Liver (tissue), 3 donors: Measurements from ENCODE around the gene KAZN.

Experiments used
- ATF3 ChIP-seq: IDR thresholded peaks from 2 replicates; pipeline ENCODE4 v1.6.1; 2016; ENCODE audit warnings: antibody characterized with exemption
- CTCF ChIP-seq: fragments of 150-350 bp; IDR thresholded peaks from 2 replicates; pipeline ENCODE4 v1.5.1; 2017; ENCODE audit warnings: improper control_type of control experiment, low read depth, low read length; ENCODE audit not compliant: missing input control
- EGR1 ChIP-seq, 2 donors: IDR thresholded peaks; 2 replicates each; pipeline ENCODE4 v1.6.1; 2016 to 2018; ENCODE audit warnings: antibody characterized with exemption in 2 of 2, low read depth in 2 of 2
- YY1 ChIP-seq: IDR thresholded peaks from 2 replicates; pipeline ENCODE4 v1.6.1; 2016; ENCODE audit warnings: antibody characterized with exemption, mild to moderate bottlenecking
- donor health status: healthy.
- donor health status: healthy.

- no peak for TF ChIP-seq CTCF
- no peak for TF ChIP-seq EGR1 (IDR thresholded peaks at IDR 0.05; ENCODE audit: low read depth in 2 of 2)
- no peak for TF ChIP-seq YY1
- TF ChIP-seq ATF3, result no peak
These were observed 375.9 kb downstream of the KAZN start for GRCh38 chr1:14974361-14974760.
